HG03175 (cell line): Measurements from ENCODE around the gene ATP8A1.
A peak's percentile ranks its signal among the peaks of the same experiment; 100 is the strongest.
"Not testable (repeated sequence)": the region's sequence is repeated elsewhere in the genome, so short reads cannot be mapped to it uniquely, and the experiment has no call there.

Experiments
- ATAC-seq: cut with Tn5 transposase; IDR thresholded peaks from one replicate; pipeline ENCODE4 v1.9.1; 2021; ENCODE audit warnings: mild to moderate bottlenecking, moderate library complexity; ENCODE audit not compliant: unreplicated experiment

ATP8A1 gene

GRCh38 chr4:42656944-42657792, at the start of gene ATP8A1:
Gene ATP8A1 (minus strand): TSS chr4:42657105. CDS start chr4:42656873, 232 bp downstream.
- ATAC-seq, result peak; percentile 69

GRCh38 chr4:42706086-42706485, 49.2 kb upstream of the ATP8A1 start:
- ATAC-seq, result no peak

GRCh38 chr4:42703813-42704212, 46.9 kb upstream of the ATP8A1 start:
- ATAC-seq, result no peak

GRCh38 chr4:42702895-42703294, 46.0 kb upstream of the ATP8A1 start:
- ATAC-seq, result no peak

- ATAC-seq, result not testable (repeated sequence)
These were observed 44.9 kb upstream of the ATP8A1 start for GRCh38 chr4:42701780-42702179.

- ATAC-seq, result no peak
These were observed 33.6 kb upstream of the ATP8A1 start for GRCh38 chr4:42690537-42690936.

GRCh38 chr4:42683393-42683792, 26.5 kb upstream of the ATP8A1 start:
- no peak for ATAC-seq

GRCh38 chr4:42678512-42678911, 21.6 kb upstream of the ATP8A1 start:
- no peak for ATAC-seq

- no peak for ATAC-seq
These were observed 19.4 kb upstream of the ATP8A1 start for GRCh38 chr4:42676066-42676951.

GRCh38 chr4:42673082-42673425, 16.1 kb upstream of the ATP8A1 start:
- no peak for ATAC-seq

GRCh38 chr4:42672359-42673081, 15.6 kb upstream of the ATP8A1 start:
- ATAC-seq, result no peak

- ATAC-seq, result peak; percentile 61
These were observed 14.7 kb upstream of the ATP8A1 start for GRCh38 chr4:42671431-42672194.

- no peak for ATAC-seq
These were observed 1.4 kb upstream of the ATP8A1 start for GRCh38 chr4:42658261-42658660.

GRCh38 chr4:42656679-42656943, 294 bp downstream of the ATP8A1 start:
- no peak for ATAC-seq

GRCh38 chr4:42655921-42656678, 805 bp downstream of the ATP8A1 start:
- ATAC-seq, result peak; percentile 27

GRCh38 chr4:42655269-42655637, 1.7 kb downstream of the ATP8A1 start:
- no peak for ATAC-seq

- peak; percentile 22 for ATAC-seq
These were observed 2.2 kb downstream of the ATP8A1 start for GRCh38 chr4:42654631-42655268.

- ATAC-seq, result no peak
These were observed 3.0 kb downstream of the ATP8A1 start for GRCh38 chr4:42653626-42654560.
